MM.1S (cell line): ENCODE results near the gene CREB5.

ENCODE experiments used
- DNase-seq: peaks from one replicate; pipeline ENCODE4 v3.0.0-alpha.2; 2015
- H2AFZ ChIP-seq: fragments of 300-600 bp; sonication (generic); 2 replicates; pipeline ENCODE4 v1.6.0; 2016; ENCODE audit warnings: antibody characterized with exemption, low read length
- H3F3A ChIP-seq: fragments of 300-600 bp; sonication (generic); 2 replicates; pipeline ENCODE4 v1.6.1; 2016; ENCODE audit warnings: mild to moderate bottlenecking, antibody characterized with exemption, low read length, moderate library complexity, mixed read lengths; ENCODE audit not compliant: insufficient read depth
- H3K27ac ChIP-seq: fragments of 300-600 bp; sonication (generic); 2 replicates; pipeline ENCODE4 v1.5.1; 2016; ENCODE audit warnings: mild to moderate bottlenecking, low read length
- H3K27me3 ChIP-seq: fragments of 300-600 bp; sonication (generic); replicated peaks from 2 replicates; pipeline ENCODE4 v1.6.0; 2016; ENCODE audit warnings: low read length; ENCODE audit not compliant: insufficient read depth
- H3K36me3 ChIP-seq: fragments of 300-600 bp; sonication (generic); replicated peaks from 2 replicates; pipeline ENCODE4 v1.6.1; 2016; ENCODE audit warnings: mild to moderate bottlenecking, low read length, mixed read lengths; ENCODE audit not compliant: insufficient read depth
- H3K4me1 ChIP-seq: fragments of 300-600 bp; sonication (generic); 2 replicates; pipeline ENCODE4 v1.6.1; 2016; ENCODE audit warnings: low read length, mixed read lengths
- H3K4me2 ChIP-seq: fragments of 300-600 bp; sonication (generic); 2 replicates; pipeline ENCODE4 v1.6.0; 2016; ENCODE audit warnings: low read depth, low read length
- H3K4me3 ChIP-seq: fragments of 300-600 bp; sonication (generic); 2 replicates; pipeline ENCODE4 v1.5.1; 2016; ENCODE audit warnings: low read length, mixed read lengths
- H3K79me2 ChIP-seq: fragments of 300-600 bp; sonication (generic); 2 replicates; pipeline ENCODE4 v1.6.1; 2016; ENCODE audit warnings: mixed run types, low read length, mixed read lengths
- H3K9ac ChIP-seq: fragments of 300-600 bp; sonication (generic); 2 replicates; pipeline ENCODE4 v1.6.1; 2016; ENCODE audit warnings: low read length, mixed read lengths
- H3K9me2 ChIP-seq: fragments of 300-600 bp; sonication (generic); replicated peaks from 2 replicates; pipeline ENCODE4 v1.6.1; 2016; ENCODE audit warnings: mild to moderate bottlenecking, low read length, mixed read lengths; ENCODE audit not compliant: insufficient read depth
- H3K9me3 ChIP-seq: fragments of 300-600 bp; sonication (generic); replicated peaks from 2 replicates; pipeline ENCODE4 v1.6.1; 2016; ENCODE audit warnings: mild to moderate bottlenecking, low read length, mixed read lengths; ENCODE audit not compliant: insufficient read depth
- H4K20me1 ChIP-seq: fragments of 300-600 bp; sonication (generic); 2 replicates; pipeline ENCODE4 v1.6.1; 2016; ENCODE audit warnings: mild to moderate bottlenecking, low read length, moderate library complexity, mixed read lengths; ENCODE audit not compliant: insufficient read depth
- CTCF ChIP-seq: fragments of 300-600 bp; sonication (generic); IDR thresholded peaks from 2 replicates; pipeline ENCODE4 v1.5.1; 2016; ENCODE audit warnings: antibody characterized with exemption, low read length, mixed read lengths
- EZH2 ChIP-seq: fragments of 300-600 bp; sonication (generic); optimal IDR thresholded peaks from 2 replicates; pipeline ENCODE3; 2017; ENCODE audit warnings: low read depth, mild to moderate bottlenecking, antibody characterized with exemption, low read length, mixed read lengths
- EZH2phosphoT487 ChIP-seq: fragments of 300-600 bp; sonication (generic); IDR thresholded peaks from 2 replicates; pipeline ENCODE4 v1.6.1; 2018; ENCODE audit warnings: antibody characterized with exemption, low read length

The CREB5 gene

GRCh38 chr7:28618383-28618782 lies 206.1 kb downstream of the CREB5 start:
- DNase-seq, result no peak
- H3F3A ChIP-seq, result no peaks in the 10 kb centered on the region; the same call in none of the 2 replicates
- no peaks in the 10 kb centered on the region for H3K9me2 ChIP-seq
- no peaks in the 10 kb centered on the region for H4K20me1 ChIP-seq
- H3K9ac ChIP-seq, result no peak overlapping the region
- H3K79me2 ChIP-seq, result no peaks in the 10 kb centered on the region
- H3K27ac ChIP-seq, result no peak overlapping the region
- no peak overlapping the region for H3K4me2 ChIP-seq
- H3K4me1 ChIP-seq, result peaks cover 15% of the 10 kb centered on the region
- no peak overlapping the region for H2AFZ ChIP-seq
- H3K27me3 ChIP-seq, result no peaks in the 10 kb centered on the region
- H3K4me3 ChIP-seq, result no peak overlapping the region
- H3K9me3 ChIP-seq, result no peaks in the 10 kb centered on the region
- no peak for TF ChIP-seq CTCF
- no peak for TF ChIP-seq EZH2
- TF ChIP-seq EZH2phosphoT487, result no peak
- no peaks in the 10 kb centered on the region for H3K36me3 ChIP-seq

DNA sequence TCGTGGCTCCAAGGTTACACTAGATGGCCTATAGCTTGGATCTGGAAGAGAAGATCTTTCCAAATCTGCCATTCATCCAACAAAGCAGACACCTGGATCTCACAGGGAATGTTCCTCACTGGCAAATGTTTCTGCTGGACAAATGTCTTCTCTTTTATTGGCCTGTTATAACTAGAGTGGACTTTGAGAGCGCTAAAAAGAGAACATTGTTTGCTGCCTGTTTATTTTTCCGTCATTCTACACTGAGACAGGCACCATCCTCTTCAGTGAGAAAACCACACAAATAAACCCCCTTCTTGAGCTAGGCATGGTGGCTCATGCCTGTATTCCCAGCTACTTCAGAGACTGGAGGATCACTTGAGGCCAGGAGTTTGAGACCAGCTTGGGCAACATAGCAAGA lies 206.9 kb downstream of the CREB5 start:
- Histone ChIP-seq H3K27ac (no peak overlapping the region), H3K36me3 (no peaks in the 10 kb centered on the region), H3K4me2 (no peak overlapping the region), H3K4me3 (no peak overlapping the region), H3K4me1 (peaks cover 20% of the 10 kb centered on the region), H2AFZ (no peak overlapping the region), H3F3A (no peaks in the 10 kb centered on the region; the same call in none of the 2 replicates), H3K9ac (no peak overlapping the region), H3K27me3 (no peaks in the 10 kb centered on the region), H3K9me3 (no peaks in the 10 kb centered on the region), H3K9me2 (no peaks in the 10 kb centered on the region), H3K79me2 (no peaks in the 10 kb centered on the region), H4K20me1 (no peaks in the 10 kb centered on the region)
- DNase-seq, result no peak
- TF ChIP-seq CTCF (no peak), EZH2phosphoT487 (no peak), EZH2 (no peak)

DNA sequence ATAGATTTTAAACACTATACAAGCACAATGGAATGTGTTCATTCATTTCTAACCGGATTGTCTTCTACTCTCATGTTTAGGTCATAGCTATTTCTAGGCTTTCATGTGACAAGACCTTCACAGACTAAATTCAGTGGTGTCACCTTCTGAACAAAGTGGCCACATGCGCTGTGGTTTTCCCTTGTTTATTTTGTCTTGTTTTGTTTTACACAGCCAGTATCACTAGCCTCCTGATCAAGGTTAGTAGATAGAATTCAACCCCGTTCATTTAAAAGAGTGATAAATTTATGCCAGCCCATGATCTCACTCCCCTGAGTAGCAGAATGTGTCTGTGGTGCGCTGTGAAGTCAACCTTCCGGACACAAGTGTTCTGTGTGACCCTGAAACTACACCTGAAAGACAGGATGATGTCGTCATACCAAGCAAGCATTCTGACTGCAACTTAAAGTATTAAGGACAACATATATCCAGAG lies 209.1 kb downstream of the CREB5 start:
- TF ChIP-seq CTCF, result no peak
- no peak for TF ChIP-seq EZH2phosphoT487
- no peak for TF ChIP-seq EZH2
- H3K9me2 ChIP-seq, result no peaks in the 10 kb centered on the region
- H3K4me2 ChIP-seq, result peak overlapping the region; percentile 34; the same call in 1 of the 2 replicates
- no peaks in the 10 kb centered on the region; the same call in none of the 2 replicates for H3F3A ChIP-seq
- DNase-seq, result peak; percentile 59
- H2AFZ ChIP-seq, result no peak overlapping the region
- H3K9ac ChIP-seq, result no peak overlapping the region
- peak overlapping the region; percentile 59; the same call in 1 of the 2 replicates for H3K27ac ChIP-seq
- no peaks in the 10 kb centered on the region for H3K79me2 ChIP-seq
- H4K20me1 ChIP-seq, result no peaks in the 10 kb centered on the region
- H3K36me3 ChIP-seq, result no peaks in the 10 kb centered on the region
- H3K4me1 ChIP-seq, result peaks cover 20% of the 10 kb centered on the region
- no peaks in the 10 kb centered on the region for H3K27me3 ChIP-seq
- no peak overlapping the region; the same call in 1 of the 2 replicates for H3K4me3 ChIP-seq
- no peaks in the 10 kb centered on the region for H3K9me3 ChIP-seq
